ENCODE measurements around the gene PXYLP1. TPM values are rescaled to one million over a fixed set of nuclear protein-coding genes. Genes with fewer than 3 reads are reported as not detected.
A peak's percentile ranks its signal among the peaks of the same experiment; 100 is the strongest.

Gene PXYLP1
- total and polyA plus RNA-seq, 8 donors: 11.6 to 35.3 (median 28.3) TPM

GRCh38 chr3:141335531-141336061 lies 104.0 kb downstream of the PXYLP1 start:
- H3K4me1 ChIP-seq: peaks cover 5 to 7% of the 10 kb centered on the region in 2 donors
- DNase-seq: no peak
- no peaks in the 10 kb centered on the region for H3K36me3 ChIP-seq
- intact Hi-C loops (cut with DNase I): no loop called here
- H3K4me3 ChIP-seq: no peak overlapping the region
- no peaks in the 10 kb centered on the region for H3K27me3 ChIP-seq
- no peak for TF ChIP-seq CTCF (IDR thresholded peaks at IDR 0.05)
- H3K9me3 ChIP-seq: no peaks in the 10 kb centered on the region
- no peak overlapping the region for H3K27ac ChIP-seq
- no peak for ATAC-seq

GRCh38 chr3:141336672-141337522 lies 105.3 kb downstream of the PXYLP1 start:
- no peaks in the 10 kb centered on the region for H3K27me3 ChIP-seq
- peaks cover 5 to 7% of the 10 kb centered on the region in 2 donors for H3K4me1 ChIP-seq
- no peaks in the 10 kb centered on the region for H3K9me3 ChIP-seq
- TF ChIP-seq CTCF (IDR thresholded peaks at IDR 0.05): no peak
- DNase-seq: peak in 1 of 4 donors; percentile 13
- no peaks in the 10 kb centered on the region for H3K36me3 ChIP-seq
- peak; percentile 27 for ATAC-seq
- intact Hi-C loops (cut with DNase I): no loop called here
- H3K27ac ChIP-seq: peak overlapping the region in 1 of 2 donors; percentile 31
- no peak overlapping the region for H3K4me3 ChIP-seq

GRCh38 chr3:141337523-141337854 lies 105.9 kb downstream of the PXYLP1 start:
- TF ChIP-seq CTCF (IDR thresholded peaks at IDR 0.05): no peak
- intact Hi-C loops (cut with DNase I): no loop called here
- H3K4me3 ChIP-seq: no peak overlapping the region
- H3K9me3 ChIP-seq: no peaks in the 10 kb centered on the region
- no peak overlapping the region for H3K27ac ChIP-seq
- H3K27me3 ChIP-seq: no peaks in the 10 kb centered on the region
- H3K36me3 ChIP-seq: no peaks in the 10 kb centered on the region
- DNase-seq: no peak
- peaks cover 2% of the 10 kb centered on the region in 2 donors for H3K4me1 ChIP-seq
- ATAC-seq: no peak

- Histone ChIP-seq H3K36me3 (no peaks in the 10 kb centered on the region), H3K4me1 (no peaks in the 10 kb centered on the region), H3K27ac (no peak overlapping the region), H3K9me3 (no peaks in the 10 kb centered on the region), H3K4me3 (no peak overlapping the region), H3K27me3 (no peaks in the 10 kb centered on the region)
- DNase-seq (no peak), ATAC-seq (no peak)
- TF ChIP-seq CTCF (IDR thresholded peaks at IDR 0.05): no peak
- intact Hi-C loops (cut with DNase I): no loop called here
Measured at GRCh38 chr3:141337991-141338390, 106.4 kb downstream of the PXYLP1 start.

GRCh38 chr3:141338881-141339280 lies 107.3 kb downstream of the PXYLP1 start:
- no peak overlapping the region for H3K27ac ChIP-seq
- ATAC-seq: no peak
- no peak for TF ChIP-seq CTCF (IDR thresholded peaks at IDR 0.05)
- no peaks in the 10 kb centered on the region for H3K27me3 ChIP-seq
- H3K4me1 ChIP-seq: no peaks in the 10 kb centered on the region
- no peak for DNase-seq
- no peaks in the 10 kb centered on the region for H3K9me3 ChIP-seq
- H3K36me3 ChIP-seq: no peaks in the 10 kb centered on the region
- H3K4me3 ChIP-seq: no peak overlapping the region
- intact Hi-C loops (cut with DNase I): no loop called here
